HepG2 (cell line): Measurements from ENCODE around the gene TBX10. TPM values are rescaled to one million over a fixed set of nuclear protein-coding genes. Genes with fewer than 3 reads are reported as not detected.

Experiments
- CHD2 ChIP-seq: IDR thresholded peaks from 2 replicates; pipeline ENCODE4 v1.6.1; 2011; ENCODE audit warnings: low read depth, low read length, improper control_type of control experiment
- DMAP1 ChIP-seq: IDR thresholded peaks from 2 replicates; pipeline ENCODE4 v1.6.1; 2016
- DMTF1 ChIP-seq: sonication (generic); formaldehyde crosslinking; IDR thresholded peaks from 2 replicates; pipeline ENCODE4 v1.4.0; 2020; ENCODE audit warnings: mild to moderate bottlenecking, missing genetic modification reagents
- DNMT1 ChIP-seq: sonication (generic); formaldehyde crosslinking; IDR thresholded peaks from 2 replicates; pipeline ENCODE4 v1.5.1; 2020; ENCODE audit warnings: mild to moderate bottlenecking, missing genetic modification reagents
- IRF2 ChIP-seq: IDR thresholded peaks from 2 replicates; pipeline ENCODE4 v1.6.1; 2018; ENCODE audit warnings: missing genetic modification reagents, missing compliant biosample characterization
- KAT7 ChIP-seq: IDR thresholded peaks from 2 replicates; pipeline ENCODE4 v1.6.1; 2018; ENCODE audit warnings: borderline replicate concordance, missing compliant biosample characterization
- MXI1 ChIP-seq: IDR thresholded peaks from 3 replicates; pipeline ENCODE4 v1.6.1; 2012; ENCODE audit warnings: low read depth, low read length, inconsistent platforms, borderline replicate concordance
- MYNN ChIP-seq: sonication (generic); formaldehyde crosslinking; IDR thresholded peaks from 2 replicates; pipeline ENCODE4 v1.4.0; 2020; ENCODE audit warnings: mild to moderate bottlenecking, low read depth, missing genetic modification reagents
- POLR2AphosphoS2 ChIP-seq: IDR thresholded peaks from 2 replicates; pipeline ENCODE4 v1.6.1; 2011; ENCODE audit warnings: low read depth, low read length, improper control_type of control experiment
- POLR2G ChIP-seq: fragments of 200-400 bp; formaldehyde crosslinking; IDR thresholded peaks from 2 replicates; pipeline ENCODE4 v1.6.1; 2018; ENCODE audit warnings: mild to moderate bottlenecking, low read depth, low read length, moderate library complexity
- ZFP90 ChIP-seq: sonication (generic); formaldehyde crosslinking; IDR thresholded peaks from 2 replicates; pipeline ENCODE4 v1.8.0; 2022; ENCODE audit warnings: missing genetic modification reagents, mild to moderate bottlenecking, inconsistent platforms, borderline replicate concordance
- ZMYM3 ChIP-seq: sonication (generic); formaldehyde crosslinking; IDR thresholded peaks from 2 replicates; pipeline ENCODE4 v1.5.1; 2020; ENCODE audit warnings: mild to moderate bottlenecking, missing genetic modification reagents
- ZNF101 ChIP-seq: sonication (generic); formaldehyde crosslinking; IDR thresholded peaks from 2 replicates; pipeline ENCODE4 v1.4.0; 2020; ENCODE audit warnings: mild to moderate bottlenecking, low read depth, missing genetic modification reagents, borderline replicate concordance
- ZNF703 ChIP-seq: sonication (generic); formaldehyde crosslinking; IDR thresholded peaks from 2 replicates; pipeline ENCODE4 v1.5.1; 2020; ENCODE audit warnings: missing genetic modification reagents, mild to moderate bottlenecking, moderate library complexity, borderline replicate concordance
- polyA plus RNA-seq, 8 experiments: library from polyadenylated mRNA; depleted of rRNA in 3 of 8; stranded (reverse) in 7 of 8; unstranded in 1 of 8; fragments of >200 nt; fragmentation: Illumina TruSeq in 4 of 8; extraction: Trizol in 4 of 8; gene quantifications; 2 replicates each; pipeline versions ENCODE4 v1.2.1 to v1.2.3, GENCODE V29; 2011 to 2016; ENCODE audit warnings: low read depth in 4 of 8, missing spikeins in 1 of 8, mixed read lengths in 1 of 8; ENCODE audit not compliant: insufficient read depth in 1 of 8
- total RNA-seq, 5 experiments: library from RNA; depleted of rRNA; stranded (reverse); fragments of >200 nt; fragmentation: Illumina TruSeq; extraction: Trizol; gene quantifications; 2 replicates each; pipeline ENCODE4 v1.2.3, GENCODE V29; 2016; ENCODE audit warnings: low read depth in 1 of 5
- TF ChIP-seq, protein P1 (sequence below): sonication (generic); formaldehyde crosslinking; IDR thresholded peaks from 2 replicates; pipeline ENCODE4 v1.4.0; 2020; ENCODE audit warnings: mild to moderate bottlenecking, missing genetic modification reagents
- TF ChIP-seq, protein P2 (sequence below): sonication (generic); formaldehyde crosslinking; IDR thresholded peaks from 2 replicates; pipeline ENCODE4 v1.8.1; 2023; ENCODE audit warnings: missing genetic modification reagents, mild to moderate bottlenecking, borderline replicate concordance

The TBX10 gene
- total and polyA plus RNA-seq, 2 of the 13 experiments (the other 11 are each of a cell fraction or from before 2014, with no cell fraction given) = 0.27 to 1.7 TPM

DNA sequence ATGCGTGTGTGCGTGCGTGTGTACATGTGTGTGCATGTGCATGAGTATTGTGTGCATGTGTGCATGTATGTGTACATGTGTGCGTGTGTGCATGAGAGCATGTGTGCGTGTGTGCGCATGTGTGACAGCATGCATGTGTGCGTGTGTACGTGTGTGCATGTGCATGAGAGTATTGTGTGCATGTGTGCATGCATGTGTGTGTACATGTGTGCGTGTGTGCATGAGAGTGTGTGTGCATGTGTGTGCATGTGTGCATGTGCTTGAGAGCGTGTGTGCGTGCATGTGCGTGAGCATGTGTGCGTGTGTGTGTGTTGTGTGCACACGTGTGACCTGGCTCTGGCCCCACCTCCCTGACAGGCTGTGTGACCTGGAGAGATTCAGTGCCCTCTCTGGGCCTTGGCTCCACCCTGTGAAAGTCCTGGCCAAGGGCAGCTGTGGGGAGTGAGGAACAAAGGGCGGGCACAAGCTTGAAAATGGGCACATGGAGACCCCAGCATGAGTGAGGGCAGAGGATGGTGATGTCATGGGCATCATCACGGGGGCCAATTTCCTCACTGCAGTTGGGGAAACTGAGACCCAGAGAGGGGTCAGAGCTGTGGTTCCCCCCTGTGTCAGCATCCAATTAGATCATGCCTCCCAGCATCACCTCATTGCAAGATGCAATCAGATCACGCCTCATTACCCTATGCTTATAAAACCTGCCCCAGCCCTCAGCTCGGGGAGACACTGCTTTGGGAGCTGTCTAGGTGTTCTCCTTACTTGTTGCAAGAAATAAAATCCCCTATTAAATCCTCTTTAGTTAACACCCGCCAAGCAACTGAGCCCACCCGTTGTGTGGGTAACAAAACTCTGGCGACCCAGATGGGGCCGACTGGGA lies 10.3 kb upstream of the TBX10 start (continued):
- TF ChIP-seq ZMYM3 (peak; percentile 95), DMTF1 (no peak), CHD2 (no peak), DNMT1 (peak; percentile 86; the same call in 1 of the 2 replicates), ZFP90 (CRISPR knock-in tag) (no peak), ZNF101 (CRISPR knock-in tag) (no peak), IRF2 (CRISPR knock-in tag) (no peak), MYNN (CRISPR knock-in tag) (no peak), POLR2AphosphoS2 (no peak), KAT7 (CRISPR knock-in tag) (no peak), MXI1 (no peak), POLR2G (no peak), DMAP1 (CRISPR knock-in tag) (no peak; the same call in 1 of the 2 replicates), ZNF703 (CRISPR knock-in tag) (no peak)
- TF ChIP-seq, protein P1, sequence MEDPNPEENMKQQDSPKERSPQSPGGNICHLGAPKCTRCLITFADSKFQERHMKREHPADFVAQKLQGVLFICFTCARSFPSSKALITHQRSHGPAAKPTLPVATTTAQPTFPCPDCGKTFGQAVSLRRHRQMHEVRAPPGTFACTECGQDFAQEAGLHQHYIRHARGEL (CRISPR knock-in tag) = no peak
- TF ChIP-seq, protein P2, sequence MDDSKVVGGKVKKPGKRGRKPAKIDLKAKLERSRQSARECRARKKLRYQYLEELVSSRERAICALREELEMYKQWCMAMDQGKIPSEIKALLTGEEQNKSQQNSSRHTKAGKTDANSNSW (CRISPR knock-in tag) = no peak
- TF ChIP-seq, all 625 proteins: peak for 15
